ENCODE measurements around the gene DZANK1. TPM values are rescaled to one million over a fixed set of nuclear protein-coding genes. Genes with fewer than 3 reads are reported as not detected.

The DZANK1 gene
- total RNA-seq, 1 donor from 2014 or later = 1.9 TPM

GRCh38 chr20:18364768-18365167 lies 102.1 kb downstream of the DZANK1 start:
- H3K27ac Mint-ChIP-seq (ENCODE audit: unreplicated experiment) = no peak overlapping the region
- no peak overlapping the region for H3K4me3 Mint-ChIP-seq (ENCODE audit: unreplicated experiment)
- TF ChIP-seq, protein P1, sequence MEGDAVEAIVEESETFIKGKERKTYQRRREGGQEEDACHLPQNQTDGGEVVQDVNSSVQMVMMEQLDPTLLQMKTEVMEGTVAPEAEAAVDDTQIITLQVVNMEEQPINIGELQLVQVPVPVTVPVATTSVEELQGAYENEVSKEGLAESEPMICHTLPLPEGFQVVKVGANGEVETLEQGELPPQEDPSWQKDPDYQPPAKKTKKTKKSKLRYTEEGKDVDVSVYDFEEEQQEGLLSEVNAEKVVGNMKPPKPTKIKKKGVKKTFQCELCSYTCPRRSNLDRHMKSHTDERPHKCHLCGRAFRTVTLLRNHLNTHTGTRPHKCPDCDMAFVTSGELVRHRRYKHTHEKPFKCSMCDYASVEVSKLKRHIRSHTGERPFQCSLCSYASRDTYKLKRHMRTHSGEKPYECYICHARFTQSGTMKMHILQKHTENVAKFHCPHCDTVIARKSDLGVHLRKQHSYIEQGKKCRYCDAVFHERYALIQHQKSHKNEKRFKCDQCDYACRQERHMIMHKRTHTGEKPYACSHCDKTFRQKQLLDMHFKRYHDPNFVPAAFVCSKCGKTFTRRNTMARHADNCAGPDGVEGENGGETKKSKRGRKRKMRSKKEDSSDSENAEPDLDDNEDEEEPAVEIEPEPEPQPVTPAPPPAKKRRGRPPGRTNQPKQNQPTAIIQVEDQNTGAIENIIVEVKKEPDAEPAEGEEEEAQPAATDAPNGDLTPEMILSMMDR (IDR thresholded peaks at IDR 0.05) = no peak
- no peaks in the 10 kb centered on the region for H3K9me3 Mint-ChIP-seq (ENCODE audit: unreplicated experiment)
- no peaks in the 10 kb centered on the region for H3K36me3 Mint-ChIP-seq (ENCODE audit: unreplicated experiment)
- peaks cover 9% of the 10 kb centered on the region for H3K27me3 Mint-ChIP-seq (ENCODE audit: unreplicated experiment)
- H3K4me1 Mint-ChIP-seq (ENCODE audit: unreplicated experiment) = no peaks in the 10 kb centered on the region
- DNase-seq (ENCODE audit: extremely low spot score, unreplicated experiment) = no peak

DNA sequence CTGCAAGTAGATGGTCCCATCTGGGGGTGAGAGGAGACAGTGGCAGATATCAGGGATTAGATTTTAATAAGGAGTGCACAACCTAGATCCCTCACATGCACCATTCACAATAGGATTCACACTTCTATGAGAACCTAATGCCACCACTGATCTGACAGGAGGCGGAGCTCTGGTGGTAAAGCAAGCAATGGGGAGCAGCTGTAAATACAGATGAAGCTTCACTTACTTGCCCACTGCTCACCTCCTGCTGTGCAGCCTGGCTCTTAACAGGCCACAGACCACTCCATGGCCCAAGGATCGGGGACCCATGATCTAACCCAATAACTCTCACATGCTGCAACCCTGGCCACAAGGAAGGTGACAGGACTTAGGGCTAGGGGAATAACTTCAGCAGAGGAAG lies 103.1 kb downstream of the DZANK1 start:
- H3K27me3 Mint-ChIP-seq (ENCODE audit: unreplicated experiment) = peaks cover 9% of the 10 kb centered on the region
- no peaks in the 10 kb centered on the region for H3K4me1 Mint-ChIP-seq (ENCODE audit: unreplicated experiment)
- TF ChIP-seq, protein P1 (IDR thresholded peaks at IDR 0.05) = no peak
- no peak overlapping the region for H3K4me3 Mint-ChIP-seq (ENCODE audit: unreplicated experiment)
- no peaks in the 10 kb centered on the region for H3K9me3 Mint-ChIP-seq (ENCODE audit: unreplicated experiment)
- no peak for DNase-seq (ENCODE audit: extremely low spot score, unreplicated experiment)
- no peaks in the 10 kb centered on the region for H3K36me3 Mint-ChIP-seq (ENCODE audit: unreplicated experiment)
- no peak overlapping the region for H3K27ac Mint-ChIP-seq (ENCODE audit: unreplicated experiment)

DNA sequence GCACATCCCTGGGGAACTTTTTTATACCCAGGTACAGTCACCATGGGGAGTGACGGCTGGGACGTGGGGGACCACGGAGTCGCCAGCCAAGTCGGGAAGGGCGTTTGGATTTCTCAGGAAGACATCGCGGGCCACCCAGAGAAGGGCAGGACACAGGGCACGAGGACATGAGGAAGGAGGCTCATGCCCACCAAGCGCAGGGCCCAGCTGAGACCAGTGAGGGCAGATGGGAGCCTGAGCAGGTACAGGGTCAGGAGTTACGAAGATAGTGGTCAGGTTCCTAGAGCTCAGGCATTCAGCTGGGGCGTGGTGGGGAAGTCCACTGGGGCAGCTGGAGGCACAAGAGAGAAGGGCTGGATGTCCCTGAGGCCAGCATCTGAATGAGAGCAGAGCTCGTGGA lies 103.9 kb downstream of the DZANK1 start:
- Mint-ChIP-seq H3K27me3 (ENCODE audit: unreplicated experiment) (peaks cover 9% of the 10 kb centered on the region), H3K27ac (ENCODE audit: unreplicated experiment) (no peak overlapping the region), H3K4me1 (ENCODE audit: unreplicated experiment) (no peaks in the 10 kb centered on the region), H3K4me3 (ENCODE audit: unreplicated experiment) (no peak overlapping the region), H3K36me3 (ENCODE audit: unreplicated experiment) (no peaks in the 10 kb centered on the region), H3K9me3 (ENCODE audit: unreplicated experiment) (no peaks in the 10 kb centered on the region)
- TF ChIP-seq, protein P1 (IDR thresholded peaks at IDR 0.05) = no peak
- DNase-seq (ENCODE audit: extremely low spot score, unreplicated experiment) = no peak

DNA sequence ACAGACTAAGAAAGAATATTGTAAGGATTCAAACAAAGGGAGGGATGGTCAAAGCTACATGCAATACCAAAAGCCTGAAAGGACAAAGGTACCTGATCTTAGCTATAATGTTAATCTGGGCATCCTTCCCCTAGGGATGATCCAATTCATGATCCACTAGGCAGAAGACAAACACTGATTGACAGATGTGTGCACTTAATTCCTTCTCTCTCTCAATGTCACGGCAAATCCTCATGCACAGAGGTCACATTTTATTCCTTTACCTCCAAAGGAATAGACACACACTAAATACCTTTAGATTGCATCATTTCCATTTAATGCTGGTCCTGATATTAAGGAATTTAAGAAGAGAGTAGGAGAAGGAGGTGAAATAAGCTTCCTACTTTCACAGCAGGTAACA lies 105.2 kb downstream of the DZANK1 start:
- Mint-ChIP-seq H3K4me1 (ENCODE audit: unreplicated experiment) (no peaks in the 10 kb centered on the region), H3K9me3 (ENCODE audit: unreplicated experiment) (no peaks in the 10 kb centered on the region), H3K27me3 (ENCODE audit: unreplicated experiment) (peaks cover 10% of the 10 kb centered on the region), H3K27ac (ENCODE audit: unreplicated experiment) (no peak overlapping the region), H3K36me3 (ENCODE audit: unreplicated experiment) (no peaks in the 10 kb centered on the region), H3K4me3 (ENCODE audit: unreplicated experiment) (no peak overlapping the region)
- DNase-seq (ENCODE audit: extremely low spot score, unreplicated experiment) = no peak
- TF ChIP-seq, protein P1 (IDR thresholded peaks at IDR 0.05) = no peak

GRCh38 chr20:18360635-18361034 lies 106.2 kb downstream of the DZANK1 start:
- DNase-seq (ENCODE audit: extremely low spot score, unreplicated experiment) = no peak
- no peak overlapping the region for H3K4me3 Mint-ChIP-seq (ENCODE audit: unreplicated experiment)
- H3K27ac Mint-ChIP-seq (ENCODE audit: unreplicated experiment) = no peak overlapping the region
- peaks cover 10% of the 10 kb centered on the region for H3K27me3 Mint-ChIP-seq (ENCODE audit: unreplicated experiment)
- TF ChIP-seq, protein P1 (IDR thresholded peaks at IDR 0.05) = no peak
- no peaks in the 10 kb centered on the region for H3K9me3 Mint-ChIP-seq (ENCODE audit: unreplicated experiment)
- no peaks in the 10 kb centered on the region for H3K4me1 Mint-ChIP-seq (ENCODE audit: unreplicated experiment)
- no peaks in the 10 kb centered on the region for H3K36me3 Mint-ChIP-seq (ENCODE audit: unreplicated experiment)
